ENCODE measurements around the gene INAVA. TPM values are rescaled to one million over a fixed set of nuclear protein-coding genes. Genes with fewer than 3 reads are reported as not detected.
"Not testable (repeated sequence)": the region's sequence is repeated elsewhere in the genome, so short reads cannot be mapped to it uniquely, and the experiment has no call there.

The INAVA gene
- polyA plus RNA-seq, 3 donors = not detected

GRCh38 chr1:200931776-200932175 lies 37.1 kb downstream of the INAVA start:
- Mint-ChIP-seq H3K27ac (no peak overlapping the region), H3K4me3 (no peak overlapping the region), H3K27me3 (ENCODE audit: low read depth in 3 of 3) (peaks cover 2 to 3% (median 3%) of the 10 kb centered on the region in 3 donors), H3K9me3 (peaks cover 7 to 17% (median 12%) of the 10 kb centered on the region in 7 donors), H3K36me3 (no peaks in the 10 kb centered on the region), H3K4me1 (peaks cover 15% of the 10 kb centered on the region)
- TF ChIP-seq, protein P1, sequence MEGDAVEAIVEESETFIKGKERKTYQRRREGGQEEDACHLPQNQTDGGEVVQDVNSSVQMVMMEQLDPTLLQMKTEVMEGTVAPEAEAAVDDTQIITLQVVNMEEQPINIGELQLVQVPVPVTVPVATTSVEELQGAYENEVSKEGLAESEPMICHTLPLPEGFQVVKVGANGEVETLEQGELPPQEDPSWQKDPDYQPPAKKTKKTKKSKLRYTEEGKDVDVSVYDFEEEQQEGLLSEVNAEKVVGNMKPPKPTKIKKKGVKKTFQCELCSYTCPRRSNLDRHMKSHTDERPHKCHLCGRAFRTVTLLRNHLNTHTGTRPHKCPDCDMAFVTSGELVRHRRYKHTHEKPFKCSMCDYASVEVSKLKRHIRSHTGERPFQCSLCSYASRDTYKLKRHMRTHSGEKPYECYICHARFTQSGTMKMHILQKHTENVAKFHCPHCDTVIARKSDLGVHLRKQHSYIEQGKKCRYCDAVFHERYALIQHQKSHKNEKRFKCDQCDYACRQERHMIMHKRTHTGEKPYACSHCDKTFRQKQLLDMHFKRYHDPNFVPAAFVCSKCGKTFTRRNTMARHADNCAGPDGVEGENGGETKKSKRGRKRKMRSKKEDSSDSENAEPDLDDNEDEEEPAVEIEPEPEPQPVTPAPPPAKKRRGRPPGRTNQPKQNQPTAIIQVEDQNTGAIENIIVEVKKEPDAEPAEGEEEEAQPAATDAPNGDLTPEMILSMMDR (IDR thresholded peaks at IDR 0.05) = no peak
- DNase-seq = no peak
- WGBS (ENCODE audit: insufficient coverage) = 100% methylated on average over 2 of the region's 2 CpGs
- Histone ChIP-seq H3K9ac (ENCODE audit: insufficient read depth, low read length, poor library complexity, severe bottlenecking) (no peak overlapping the region), H3K9me3 (replicated peaks in 1 of 2; ENCODE audit: control insufficient read depth in 1 of 2, insufficient read depth in 1 of 2, low read length in 2 of 2) (peaks cover 13 to 14% of the 10 kb centered on the region in 2 donors), H3K27me3 (ENCODE audit: control insufficient read depth in 2 of 2, insufficient read depth in 2 of 2, low read length in 2 of 2) (no peaks in the 10 kb centered on the region), H4K20me1 (ENCODE audit: insufficient read depth, low read length) (no peaks in the 10 kb centered on the region), H2AFZ (ENCODE audit: insufficient read depth, low read depth, low read length, poor library complexity, severe bottlenecking) (no peak overlapping the region), H3K27ac (ENCODE audit: low read depth in 1 of 2, low read length in 2 of 2) (no peak overlapping the region), H3K4me3 (replicated peaks in 1 of 3; ENCODE audit: low read depth in 2 of 3, low read length in 3 of 3) (no peak overlapping the region), H3K36me3 (replicated peaks in 1 of 2; ENCODE audit: control insufficient read depth in 1 of 2, insufficient read depth in 2 of 2, low read length in 2 of 2) (no peaks in the 10 kb centered on the region), H3K4me2 (replicated peaks; ENCODE audit: extremely low read depth, low read length, poor library complexity, severe bottlenecking) (no peak overlapping the region), H3K4me1 (ENCODE audit: control insufficient read depth in 1 of 2, insufficient read depth in 2 of 2, low read length in 2 of 2) (peaks cover 0 to 9% of the 10 kb centered on the region in 2 donors), H3K79me2 (ENCODE audit: insufficient read depth, low read length) (no peaks in the 10 kb centered on the region)
- intact Hi-C loops (cut with micrococcal nuclease) = no loop called here

DNA sequence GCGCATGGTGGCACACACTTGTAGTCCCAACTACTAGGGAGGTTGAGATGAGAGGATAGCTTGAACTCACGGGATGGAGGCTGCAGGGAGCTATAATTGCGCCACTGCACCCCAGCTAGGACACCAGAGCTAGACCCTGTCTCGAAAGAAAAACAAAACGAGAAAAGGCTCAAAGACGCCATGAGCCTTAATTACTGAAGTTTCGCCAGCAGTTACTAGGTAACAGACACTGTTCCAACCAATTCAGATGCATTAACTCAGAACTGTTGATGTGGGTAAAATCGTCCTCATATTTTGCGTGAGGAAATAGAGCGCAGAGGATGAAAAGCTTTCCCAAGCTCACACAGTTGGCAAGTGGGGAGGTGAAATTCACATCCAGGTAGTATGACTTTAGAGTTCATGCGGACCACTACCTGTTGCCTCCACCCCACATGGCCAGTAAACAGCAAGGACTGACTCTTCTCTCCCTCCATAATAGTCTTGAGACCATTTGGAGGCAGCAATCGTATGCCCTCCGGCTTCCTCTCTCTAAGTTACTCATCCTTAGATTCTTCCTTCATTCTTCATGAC lies 40.1 kb downstream of the INAVA start:
- intact Hi-C loops (cut with micrococcal nuclease) = no loop called here
- Histone ChIP-seq H2AFZ (ENCODE audit: insufficient read depth, low read depth, low read length, poor library complexity, severe bottlenecking) (no peak overlapping the region), H4K20me1 (ENCODE audit: insufficient read depth, low read length) (no peaks in the 10 kb centered on the region), H3K36me3 (replicated peaks in 1 of 2; ENCODE audit: control insufficient read depth in 1 of 2, insufficient read depth in 2 of 2, low read length in 2 of 2) (no peaks in the 10 kb centered on the region), H3K9ac (ENCODE audit: insufficient read depth, low read length, poor library complexity, severe bottlenecking) (no peak overlapping the region), H3K4me1 (ENCODE audit: control insufficient read depth in 1 of 2, insufficient read depth in 2 of 2, low read length in 2 of 2) (peaks cover 10 to 17% of the 10 kb centered on the region in 2 donors), H3K27ac (ENCODE audit: low read depth in 1 of 2, low read length in 2 of 2) (no peak overlapping the region), H3K9me3 (replicated peaks in 1 of 2; ENCODE audit: control insufficient read depth in 1 of 2, insufficient read depth in 1 of 2, low read length in 2 of 2) (peaks cover 13 to 14% of the 10 kb centered on the region in 2 donors), H3K4me2 (replicated peaks; ENCODE audit: extremely low read depth, low read length, poor library complexity, severe bottlenecking) (no peak overlapping the region), H3K79me2 (ENCODE audit: insufficient read depth, low read length) (no peaks in the 10 kb centered on the region), H3K4me3 (replicated peaks in 1 of 3; ENCODE audit: low read depth in 2 of 3, low read length in 3 of 3) (no peak overlapping the region), H3K27me3 (ENCODE audit: control insufficient read depth in 2 of 2, insufficient read depth in 2 of 2, low read length in 2 of 2) (no peaks in the 10 kb centered on the region)
- WGBS (ENCODE audit: insufficient coverage) = 92% methylated on average over 7 of the region's 13 CpGs
- no peak for DNase-seq
- Mint-ChIP-seq H3K9me3 (peaks cover 7 to 20% (median 13%) of the 10 kb centered on the region in 7 donors), H3K27ac (no peak overlapping the region), H3K4me3 (no peak overlapping the region), H3K36me3 (no peaks in the 10 kb centered on the region), H3K4me1 (peaks cover 20% of the 10 kb centered on the region), H3K27me3 (ENCODE audit: low read depth in 3 of 3) (peaks cover 0 to 1% (median 0%) of the 10 kb centered on the region in 3 donors)
- TF ChIP-seq, protein P1 (IDR thresholded peaks at IDR 0.05) = no peak

GRCh38 chr1:200935286-200935962 lies 40.7 kb downstream of the INAVA start:
- H3K36me3 Mint-ChIP-seq; H3K27ac Mint-ChIP-seq; intact Hi-C loops (cut with micrococcal nuclease); H3K4me2 ChIP-seq (replicated peaks; ENCODE audit: extremely low read depth, low read length, poor library complexity, severe bottlenecking); H3K9ac ChIP-seq (ENCODE audit: insufficient read depth, low read length, poor library complexity, severe bottlenecking); H3K4me3 ChIP-seq (replicated peaks in 1 of 3; ENCODE audit: low read depth in 2 of 3, low read length in 3 of 3); H3K27ac ChIP-seq (ENCODE audit: low read depth in 1 of 2, low read length in 2 of 2); H3K36me3 ChIP-seq (replicated peaks in 1 of 2; ENCODE audit: control insufficient read depth in 1 of 2, insufficient read depth in 2 of 2, low read length in 2 of 2); H3K79me2 ChIP-seq (ENCODE audit: insufficient read depth, low read length); H3K27me3 Mint-ChIP-seq (ENCODE audit: low read depth in 3 of 3); H3K27me3 ChIP-seq (ENCODE audit: control insufficient read depth in 2 of 2, insufficient read depth in 2 of 2, low read length in 2 of 2); DNase-seq; H3K4me3 Mint-ChIP-seq; H4K20me1 ChIP-seq (ENCODE audit: insufficient read depth, low read length); H2AFZ ChIP-seq (ENCODE audit: insufficient read depth, low read depth, low read length, poor library complexity, severe bottlenecking): not testable (repeated sequence)
- peaks cover 10 to 14% of the 10 kb centered on the region in 2 donors for H3K4me1 ChIP-seq (ENCODE audit: control insufficient read depth in 1 of 2, insufficient read depth in 2 of 2, low read length in 2 of 2)
- 100% methylated on average over 1 of the region's 18 CpGs for WGBS (ENCODE audit: insufficient coverage)
- peaks cover 13 to 14% of the 10 kb centered on the region in 2 donors for H3K9me3 ChIP-seq (replicated peaks in 1 of 2; ENCODE audit: control insufficient read depth in 1 of 2, insufficient read depth in 1 of 2, low read length in 2 of 2)
- Mint-ChIP-seq H3K4me1 (peaks cover 18% of the 10 kb centered on the region), H3K9me3 (peaks cover 9 to 19% (median 15%) of the 10 kb centered on the region in 7 donors)
